Keratinocyte (primary cell): ENCODE measurements around the gene PGLYRP4.

Experiments used
- CTCF ChIP-seq, 3 experiments: IDR thresholded peaks in 1 of 3; conservative IDR thresholded peaks in 1 of 3; optimal IDR thresholded peaks in 1 of 3; 2 replicates in 2 of 3; 3 replicates in 1 of 3; pipeline versions ENCODE3 to v1.5.1; 2011; ENCODE audit warnings: low read length in 3 of 3, mild to moderate bottlenecking in 3 of 3, moderate library complexity in 2 of 3, control low read depth in 1 of 3, inconsistent platforms in 1 of 3; ENCODE audit not compliant: insufficient read depth in 2 of 3; ENCODE audit errors: extremely low read depth in 1 of 3
- EZH2 ChIP-seq: IDR thresholded peaks from one replicate; pipeline ENCODE4 v1.6.1; 2012; ENCODE audit warnings: inconsistent platforms, mild to moderate bottlenecking, low read length, moderate library complexity

- TF ChIP-seq CTCF (optimal IDR thresholded peaks at IDR 0.05 in 1 of 3, IDR thresholded peaks at IDR 0.05 in 1 of 3, conservative IDR thresholded peaks at IDR 0.05 in 1 of 3; ENCODE audit: extremely low read depth in 1 of 3, insufficient read depth in 2 of 3, low read length in 3 of 3) (no peak), EZH2 (no peak)
These were observed 2.4 kb downstream of the PGLYRP4 start for GRCh38 chr1:153346077-153346723.
